B cell (primary cell): ENCODE data around the gene POLG2. TPM values are rescaled to one million over a fixed set of nuclear protein-coding genes. Genes with fewer than 3 reads are reported as not detected.
A peak's percentile ranks its signal among the peaks of the same experiment; 100 is the strongest.

Experiments
- ATAC-seq: fragments of 200-7000 bp; cut with Tn5 transposase; one replicate; pipeline ENCODE4 v1.10.0; 2021; ENCODE audit warnings: low read depth, mild to moderate bottlenecking, moderate number of reproducible peaks, moderate library complexity
- CTCF ChIA-PET: fragments of 350-600 bp; sonication (Branson Sonifier 250); formaldehyde crosslinking; loops from one replicate; lab custom pipeline; 2021; ENCODE audit warnings: antibody characterized with exemption, inconsistent platforms; lab: Charles Lee
- POLR2A ChIA-PET: fragments of 350-600 bp; sonication (Branson Sonifier 250); formaldehyde crosslinking; loops from one replicate; lab custom pipeline; 2021; ENCODE audit warnings: antibody characterized with exemption; lab: Charles Lee
- DNase-seq: peaks from one replicate; pipeline ENCODE4 v3.0.0; 2013
- H2AFZ ChIP-seq: 2 replicates; pipeline ENCODE4 v1.6.1; 2012; ENCODE audit warnings: mild to moderate bottlenecking, low read depth, low read length; ENCODE audit not compliant: insufficient read depth, poor library complexity, severe bottlenecking
- H3K27ac ChIP-seq, 2 donors: 1 replicate in 1 of 2; 2 replicates in 1 of 2; pipeline ENCODE4 v1.5.1; 2012 to 2013; ENCODE audit warnings: low read length in 2 of 2, mild to moderate bottlenecking in 2 of 2, moderate library complexity in 1 of 2
- H3K27me3 ChIP-seq, 4 experiments: fragments of 200-600 bp in 1 of 4; sonication (generic) in 1 of 4; replicated peaks in 1 of 4; 1 replicate in 2 of 4; 2 replicates in 2 of 4; pipeline versions ENCODE4 v1.6.1 to v1.7.0; 2013 to 2016; ENCODE audit warnings: low read length in 3 of 4, mild to moderate bottlenecking in 2 of 4, mixed read lengths in 1 of 4, moderate library complexity in 1 of 4; ENCODE audit not compliant: insufficient read depth in 4 of 4, control insufficient read depth in 3 of 4; ENCODE audit errors: control extremely low read depth in 1 of 4
- H3K36me3 ChIP-seq, 2 experiments: replicated peaks in 1 of 2; 1 replicate in 1 of 2; 2 replicates in 1 of 2; pipeline versions ENCODE4 v1.6.1 to v1.7.1; 2013; ENCODE audit warnings: low read length in 1 of 2; ENCODE audit not compliant: insufficient read depth in 2 of 2, control insufficient read depth in 1 of 2; ENCODE audit errors: control extremely low read depth in 1 of 2, extremely low read depth in 1 of 2
- H3K4me1 ChIP-seq, 2 donors: fragments of 200-600 bp in 1 of 2; sonication (generic) in 1 of 2; 1 replicate in 1 of 2; 2 replicates in 1 of 2; pipeline versions ENCODE4 v1.5.1 to v1.6.1; 2013 to 2017; ENCODE audit warnings: low read length in 2 of 2; ENCODE audit not compliant: control insufficient read depth in 2 of 2, insufficient read depth in 2 of 2
- H3K4me2 ChIP-seq: replicated peaks from 2 replicates; pipeline ENCODE3; 2012; ENCODE audit warnings: mild to moderate bottlenecking, low read depth, low read length; ENCODE audit not compliant: poor library complexity, severe bottlenecking
- H3K4me3 ChIP-seq, 5 experiments: fragments of 200-600 bp in 1 of 5; sonication (generic) in 1 of 5; 1 replicate in 3 of 5; 2 replicates in 2 of 5; pipeline versions ENCODE4 v1.5.1 to v1.7.0; 2011 to 2016; ENCODE audit warnings: low read length in 4 of 5, mild to moderate bottlenecking in 4 of 5, low read depth in 2 of 5, control low read depth in 1 of 5, moderate library complexity in 1 of 5; ENCODE audit not compliant: insufficient read depth in 1 of 5; ENCODE audit errors: control extremely low read depth in 1 of 5, extremely low read depth in 1 of 5
- H3K79me2 ChIP-seq: fragments of 200-600 bp; sonication (generic); one replicate; pipeline ENCODE4 v1.6.0; 2016; ENCODE audit warnings: low read length; ENCODE audit not compliant: control insufficient read depth, insufficient read depth
- H3K9ac ChIP-seq: fragments of 200-600 bp; sonication (generic); 2 replicates; pipeline ENCODE4 v1.6.1; 2017; ENCODE audit warnings: mild to moderate bottlenecking, low read length, moderate library complexity
- H3K9me3 ChIP-seq, 3 donors: one replicate each; pipeline versions ENCODE4 v1.6.1 to v1.7.1; 2013; ENCODE audit warnings: low read length in 2 of 3; ENCODE audit not compliant: control insufficient read depth in 2 of 3, insufficient read depth in 1 of 3; ENCODE audit errors: control extremely low read depth in 1 of 3
- H4K20me1 ChIP-seq: 2 replicates; pipeline ENCODE4 v1.6.0; 2012; ENCODE audit warnings: mild to moderate bottlenecking, low read length; ENCODE audit not compliant: insufficient read depth, control insufficient read depth, poor library complexity, severe bottlenecking
- H3K27ac Mint-ChIP-seq: one replicate; pipeline ENCODE4 v1.8.0; 2021; ENCODE audit warnings: mixed read lengths
- H3K27me3 Mint-ChIP-seq: one replicate; pipeline ENCODE4 v1.8.0; 2021; ENCODE audit warnings: mixed read lengths
- H3K4me1 Mint-ChIP-seq: one replicate; pipeline ENCODE4 v1.8.0; 2021; ENCODE audit warnings: mixed read lengths
- H3K4me3 Mint-ChIP-seq: one replicate; pipeline ENCODE4 v1.8.0; 2021; ENCODE audit warnings: mixed read lengths
- H3K9me3 Mint-ChIP-seq: one replicate; pipeline ENCODE4 v1.8.0; 2022; ENCODE audit warnings: mixed read lengths; ENCODE audit not compliant: insufficient read depth
- EZH2 ChIP-seq: IDR thresholded peaks from 2 replicates; pipeline ENCODE4 v1.6.1; 2012; ENCODE audit warnings: borderline replicate concordance, low read depth, mild to moderate bottlenecking, moderate library complexity, low read length; ENCODE audit not compliant: insufficient read depth, poor library complexity, severe bottlenecking
- WGBS: methylation state at CpG from one replicate; pipeline ENCODE4 v1.1.5; 2013; ENCODE audit warnings: missing lambda C conversion rate; ENCODE audit not compliant: insufficient coverage; 5-methylcytosine and 5-hydroxymethylcytosine counted together
- intact Hi-C: fragments of 100-400 bp; cut with micrococcal nuclease; formaldehyde crosslinking; loops from one replicate; pipeline ENCODE4 v1.10.0; 2022
- polyA plus RNA-seq: library from polyadenylated mRNA; depleted of rRNA; stranded (reverse); fragments of >200 nt; gene quantifications from 2 replicates; pipeline ENCODE4 v1.2.3, GENCODE V29; 2012
- total RNA-seq, 2 donors: library from RNA; stranded (reverse); fragments of 120-200 nt in 1 of 2; gene quantifications; 1 replicate in 1 of 2; 2 replicates in 1 of 2; pipeline versions ENCODE4 v1.2.3 to v1.2.4, GENCODE V29; 2013 to 2022
- TF ChIP-seq, protein P1 (sequence below): fragments of 200-600 bp; IDR thresholded peaks from one replicate; pipeline ENCODE4 v1.8.0; 2022; ENCODE audit warnings: antibody characterized with exemption, mild to moderate bottlenecking

Gene POLG2
- total and polyA plus RNA-seq, 2 donors (not counting 1 experiment from before 2014, with no cell fraction given): 26.9 to 74.5 TPM

DNA sequence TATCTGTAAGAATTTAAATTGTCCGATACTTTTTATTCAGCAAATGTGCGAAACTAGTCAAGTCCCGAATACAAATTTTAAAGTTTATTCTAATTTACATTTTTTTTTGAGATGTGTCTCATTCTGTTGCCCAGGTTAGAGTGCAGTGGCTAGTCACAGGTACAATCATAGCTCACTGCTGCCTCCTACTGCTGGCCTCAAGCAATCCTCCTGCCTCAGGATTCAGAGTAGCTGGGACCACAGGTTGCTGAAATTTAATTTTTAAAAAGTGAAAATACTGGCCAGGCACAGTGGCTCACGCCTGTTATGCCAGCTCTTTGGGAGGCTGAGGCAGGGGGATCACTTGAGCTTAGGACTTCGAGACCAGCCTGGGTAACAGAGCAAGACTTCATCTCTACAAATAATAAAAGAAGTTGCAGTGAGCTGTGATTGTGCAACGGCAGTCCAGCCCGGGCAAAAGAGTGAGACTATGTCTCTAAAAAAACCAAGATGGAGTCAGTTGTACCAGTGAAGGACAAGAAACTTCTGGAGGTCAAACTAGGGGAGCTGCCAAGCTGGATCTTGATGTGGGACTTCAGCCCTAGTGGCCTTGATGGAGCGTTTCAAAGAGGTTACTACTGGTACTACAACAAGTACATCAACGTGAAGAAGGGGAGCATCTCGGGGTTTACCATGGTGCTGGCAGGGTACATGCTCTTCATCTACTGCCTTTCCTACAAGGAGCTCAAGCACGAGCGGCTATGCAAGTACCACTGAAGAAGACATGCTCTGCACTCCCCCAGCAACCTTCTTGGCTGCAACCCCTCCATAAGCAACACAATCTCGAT is 5.6 kb downstream of the POLG2 start:
- no peak overlapping the region for H3K27ac Mint-ChIP-seq
- POLR2A ChIA-PET: interaction anchor here (0.9 to 2.0 kb wide), 3 partner anchors 14 to 71 kb away, joined by 5 to 9 read pairs (median 6); partner anchors contain the start of genes CEP95 and DDX5

More for the DNA sequence above, 5.6 kb downstream of the POLG2 start:
- no peak overlapping the region for H3K4me2 ChIP-seq
- DNase-seq (peak; percentile 61), ATAC-seq (peak; percentile 65)
- 95% methylated on average over 7 of the region's 13 CpGs for WGBS
- peaks cover 24% of the 10 kb centered on the region for H3K4me1 Mint-ChIP-seq
- no peaks in the 10 kb centered on the region for H4K20me1 ChIP-seq
- no peaks in the 10 kb centered on the region for H3K27me3 ChIP-seq
- intact Hi-C loops: loop anchor here (1.0 kb wide), 1 partner anchor 71 kb away; no protein-coding TSS in a partner anchor
- H3K79me2 ChIP-seq: peaks cover 31% of the 10 kb centered on the region
- H3K9me3 Mint-ChIP-seq: no peaks in the 10 kb centered on the region
- no peak overlapping the region for H3K4me3 Mint-ChIP-seq
- peaks cover 2 to 49% of the 10 kb centered on the region in 2 experiments for H3K36me3 ChIP-seq
- no peaks in the 10 kb centered on the region for H3K27me3 Mint-ChIP-seq
- peaks cover 20 to 21% of the 10 kb centered on the region in 2 donors for H3K4me1 ChIP-seq
- H3K9me3 ChIP-seq: no peaks in the 10 kb centered on the region
- TF ChIP-seq, protein P1, sequence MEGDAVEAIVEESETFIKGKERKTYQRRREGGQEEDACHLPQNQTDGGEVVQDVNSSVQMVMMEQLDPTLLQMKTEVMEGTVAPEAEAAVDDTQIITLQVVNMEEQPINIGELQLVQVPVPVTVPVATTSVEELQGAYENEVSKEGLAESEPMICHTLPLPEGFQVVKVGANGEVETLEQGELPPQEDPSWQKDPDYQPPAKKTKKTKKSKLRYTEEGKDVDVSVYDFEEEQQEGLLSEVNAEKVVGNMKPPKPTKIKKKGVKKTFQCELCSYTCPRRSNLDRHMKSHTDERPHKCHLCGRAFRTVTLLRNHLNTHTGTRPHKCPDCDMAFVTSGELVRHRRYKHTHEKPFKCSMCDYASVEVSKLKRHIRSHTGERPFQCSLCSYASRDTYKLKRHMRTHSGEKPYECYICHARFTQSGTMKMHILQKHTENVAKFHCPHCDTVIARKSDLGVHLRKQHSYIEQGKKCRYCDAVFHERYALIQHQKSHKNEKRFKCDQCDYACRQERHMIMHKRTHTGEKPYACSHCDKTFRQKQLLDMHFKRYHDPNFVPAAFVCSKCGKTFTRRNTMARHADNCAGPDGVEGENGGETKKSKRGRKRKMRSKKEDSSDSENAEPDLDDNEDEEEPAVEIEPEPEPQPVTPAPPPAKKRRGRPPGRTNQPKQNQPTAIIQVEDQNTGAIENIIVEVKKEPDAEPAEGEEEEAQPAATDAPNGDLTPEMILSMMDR: peak; percentile 68
- TF ChIP-seq EZH2: no peak
- no peak overlapping the region for H3K27ac ChIP-seq
- H2AFZ ChIP-seq: no peak overlapping the region
- no peak overlapping the region for H3K4me3 ChIP-seq
- H3K9ac ChIP-seq: no peak overlapping the region
- CTCF ChIA-PET: interaction anchor here (0.7 to 5.9 kb wide), 19 partner anchors 11 to 739 kb away, joined by 3 to 199 read pairs (median 5); partner anchors contain the start of genes CEP95 and DDX5
